ENCODE data around the gene TFEC.
A peak's percentile ranks its signal among the peaks of the same experiment; 100 is the strongest.
"Not testable (repeated sequence)": the region's sequence is repeated elsewhere in the genome, so short reads cannot be mapped to it uniquely, and the experiment has no call there.

TFEC gene

GRCh38 chr7:115987486-115987885 lies 43.1 kb downstream of the TFEC start:
- no peak for DNase-seq

GRCh38 chr7:115984105-115984504 lies 46.5 kb downstream of the TFEC start:
- DNase-seq: peak; percentile 8

GRCh38 chr7:115980159-115980558 lies 50.4 kb downstream of the TFEC start:
- DNase-seq: no peak

GRCh38 chr7:115976651-115977050 lies 53.9 kb downstream of the TFEC start:
- DNase-seq: peak; percentile 4

- no peak for DNase-seq
These were observed 54.8 kb downstream of the TFEC start for GRCh38 chr7:115975766-115976165.

GRCh38 chr7:115973406-115973805 lies 57.2 kb downstream of the TFEC start:
- no peak for DNase-seq

- DNase-seq: no peak
These were observed 59.1 kb downstream of the TFEC start for GRCh38 chr7:115971506-115971905.

- DNase-seq: no peak
These were observed 62.0 kb downstream of the TFEC start for GRCh38 chr7:115968596-115968995.

- no peak for DNase-seq
These were observed 62.4 kb downstream of the TFEC start for GRCh38 chr7:115968171-115968570.

- DNase-seq: no peak
These were observed 64.6 kb downstream of the TFEC start for GRCh38 chr7:115965796-115966475.

- no peak for DNase-seq
These were observed 65.3 kb downstream of the TFEC start for GRCh38 chr7:115965236-115965635.

- no peak for DNase-seq
These were observed 65.8 kb downstream of the TFEC start for GRCh38 chr7:115964799-115965198.

GRCh38 chr7:115962340-115962739 lies 68.2 kb downstream of the TFEC start:
- no peak for DNase-seq

- no peak for DNase-seq
These were observed 76.8 kb downstream of the TFEC start for GRCh38 chr7:115953592-115954255.

- no peak for DNase-seq
These were observed 77.7 kb downstream of the TFEC start for GRCh38 chr7:115952832-115953231.

- no peak for DNase-seq
These were observed 79.0 kb downstream of the TFEC start for GRCh38 chr7:115951547-115951946.

- peak; percentile 59 for DNase-seq
These were observed 88.8 kb downstream of the TFEC start for GRCh38 chr7:115941703-115942268.

GRCh38 chr7:115940460-115941060 lies 90.0 kb downstream of the TFEC start:
- DNase-seq: peak; percentile 3

GRCh38 chr7:115937960-115938359 lies 92.6 kb downstream of the TFEC start:
- DNase-seq: no peak

- DNase-seq: peak; percentile 30
These were observed 97.1 kb downstream of the TFEC start for GRCh38 chr7:115933471-115933870.

GRCh38 chr7:115932880-115933279 lies 97.7 kb downstream of the TFEC start:
- DNase-seq: no peak

- not testable (repeated sequence) for DNase-seq
These were observed 100.4 kb downstream of the TFEC start for GRCh38 chr7:115930184-115930583.

GRCh38 chr7:115929736-115930135 lies 100.8 kb downstream of the TFEC start:
- not testable (repeated sequence) for DNase-seq

GRCh38 chr7:115924411-115924810 lies 106.2 kb downstream of the TFEC start:
- DNase-seq: no peak
